Psoas muscle (tissue), 8 donors: ENCODE data around the gene CHP1. TPM values are rescaled to one million over a fixed set of nuclear protein-coding genes. Genes with fewer than 3 reads are reported as not detected.
"Not testable (repeated sequence)": the region's sequence is repeated elsewhere in the genome, so short reads cannot be mapped to it uniquely, and the experiment has no call there.

Experiments
- ATAC-seq, 4 donors: fragments of 200-7000 bp; cut with Tn5 transposase; one replicate each; pipeline ENCODE4 v1.9.1; 2020; ENCODE audit warnings: moderate library complexity in 3 of 4, mild to moderate bottlenecking in 2 of 4
- DNase-seq, 2 donors: peaks; one replicate each; pipeline ENCODE4 v3.0.0-alpha.2; 2020
- H3K27ac ChIP-seq: fragments of 200-600 bp; one replicate; pipeline ENCODE4 v1.8.0; 2022
- H3K27me3 ChIP-seq, 3 donors: fragments of 200-600 bp in 1 of 3; one replicate each; pipeline versions ENCODE4 v1.6.1 to v1.8.0; 2013 to 2022; ENCODE audit warnings: low read length in 2 of 3, mild to moderate bottlenecking in 2 of 3, moderate library complexity in 1 of 3; ENCODE audit not compliant: insufficient read depth in 3 of 3
- H3K36me3 ChIP-seq, 2 donors: fragments of 200-600 bp in 1 of 2; one replicate each; pipeline versions ENCODE4 v1.6.1 to v1.8.0; 2013 to 2022; ENCODE audit warnings: low read depth in 1 of 2, mild to moderate bottlenecking in 1 of 2, moderate library complexity in 1 of 2; ENCODE audit not compliant: insufficient read depth in 1 of 2
- H3K4me1 ChIP-seq: fragments of 200-600 bp; one replicate; pipeline ENCODE4 v1.8.0; 2022
- H3K4me3 ChIP-seq: fragments of 200-600 bp; one replicate; pipeline ENCODE4 v1.8.0; 2022; ENCODE audit warnings: mild to moderate bottlenecking
- H3K9me3 ChIP-seq: fragments of 200-600 bp; one replicate; pipeline ENCODE4 v1.8.0; 2022
- WGBS, 3 donors: extraction: QIAGEN DNeasy Blood & Tissue Kit; methylation state at CpG; one replicate each; pipeline versions ENCODE4 v1.1.6 to v1.1.7; 2013; 5-methylcytosine and 5-hydroxymethylcytosine counted together
- intact Hi-C, 2 donors: fragments of 100-400 bp; cut with DNase I; formaldehyde crosslinking; loops; one replicate each; pipeline versions ENCODE4 v1.11.0 to v1.14.2; 2022
- polyA plus RNA-seq, 3 donors: library from polyadenylated mRNA; stranded (reverse); fragments of 200-250 nt; gene quantifications; one replicate each; pipeline ENCODE4 v1.2.3, GENCODE V29; 2013
- total RNA-seq, 4 donors: library from RNA; stranded (reverse); fragmentation: NEBNext Ultra II Directional in 2 of 4; extraction: Animal tissue kit (Norgen Biotek cat#: 25700) in 2 of 4; gene quantifications; one replicate each; pipeline versions ENCODE4 v1.2.1 to v1.2.4, GENCODE V29; 2021 to 2023
- TF ChIP-seq, protein P1 (sequence below): fragments of 200-600 bp; IDR thresholded peaks from one replicate; pipeline ENCODE4 v1.8.0; 2022; ENCODE audit warnings: antibody characterized with exemption
- donor health status: healthy with polysubstance abuse.
- donor health status: DM: no; HTN: no; CAD: no; lungs with moderate emphysema.
- donor health status: Bipolar disorder and iron deficiency.
- donor health status: healthy.
- donor health status: DM: yes; HTN: yes; CAD: no.
- donor health status: DM: no; HTN: no; CAD: no.
- donor health status: DM: no; HTN: no; CAD: no.
- donor health status: DM: yes; HTN: yes; CAD: no.

CHP1 gene
- total and polyA plus RNA-seq, 7 donors = 53.6 to 194 (median 103) TPM

DNA sequence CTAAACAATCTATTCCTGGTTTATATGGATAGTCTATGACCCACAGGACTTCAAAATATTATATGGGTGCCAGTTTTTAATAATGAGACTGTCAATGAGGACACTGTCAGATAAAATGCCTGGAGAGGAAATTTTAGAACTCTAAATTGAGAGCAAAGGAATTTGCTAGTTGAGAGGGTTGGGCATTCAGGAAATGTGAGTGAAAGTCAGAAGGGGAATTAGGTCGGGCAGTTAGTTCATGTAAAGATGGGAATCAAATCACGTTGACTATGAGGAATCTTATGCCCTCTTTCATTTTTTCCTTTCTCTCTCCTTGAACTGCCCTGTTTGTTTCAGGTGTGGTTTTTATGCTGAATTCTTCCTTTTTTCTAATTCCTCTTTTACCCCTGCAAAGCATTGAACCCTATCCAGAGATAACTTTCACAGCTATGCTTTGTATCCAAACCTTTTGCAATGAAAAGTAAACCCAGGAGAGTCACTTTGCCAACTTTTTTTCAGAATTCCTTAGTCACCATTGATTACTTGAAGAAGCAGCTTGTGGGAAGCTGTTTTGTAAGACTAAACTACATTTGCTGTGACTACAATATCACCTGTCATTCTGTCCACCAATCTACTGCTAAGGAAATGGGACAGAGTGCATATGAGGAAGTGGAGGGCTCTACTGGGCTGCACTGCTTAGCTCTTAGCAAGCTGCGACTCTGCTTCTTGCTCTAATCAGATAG lies 27.8 kb downstream of the CHP1 start:
- TF ChIP-seq, protein P1, sequence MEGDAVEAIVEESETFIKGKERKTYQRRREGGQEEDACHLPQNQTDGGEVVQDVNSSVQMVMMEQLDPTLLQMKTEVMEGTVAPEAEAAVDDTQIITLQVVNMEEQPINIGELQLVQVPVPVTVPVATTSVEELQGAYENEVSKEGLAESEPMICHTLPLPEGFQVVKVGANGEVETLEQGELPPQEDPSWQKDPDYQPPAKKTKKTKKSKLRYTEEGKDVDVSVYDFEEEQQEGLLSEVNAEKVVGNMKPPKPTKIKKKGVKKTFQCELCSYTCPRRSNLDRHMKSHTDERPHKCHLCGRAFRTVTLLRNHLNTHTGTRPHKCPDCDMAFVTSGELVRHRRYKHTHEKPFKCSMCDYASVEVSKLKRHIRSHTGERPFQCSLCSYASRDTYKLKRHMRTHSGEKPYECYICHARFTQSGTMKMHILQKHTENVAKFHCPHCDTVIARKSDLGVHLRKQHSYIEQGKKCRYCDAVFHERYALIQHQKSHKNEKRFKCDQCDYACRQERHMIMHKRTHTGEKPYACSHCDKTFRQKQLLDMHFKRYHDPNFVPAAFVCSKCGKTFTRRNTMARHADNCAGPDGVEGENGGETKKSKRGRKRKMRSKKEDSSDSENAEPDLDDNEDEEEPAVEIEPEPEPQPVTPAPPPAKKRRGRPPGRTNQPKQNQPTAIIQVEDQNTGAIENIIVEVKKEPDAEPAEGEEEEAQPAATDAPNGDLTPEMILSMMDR = no peak
- WGBS, 3 donors = 32 to 42% (median 33%) methylated on average over 3 of the region's 3 CpGs
- Histone ChIP-seq H3K4me3 (peak overlapping the region; percentile 31), H3K4me1 (peaks cover 34% of the 10 kb centered on the region), H3K36me3 (peaks cover 0 to 68% of the 10 kb centered on the region in 2 donors), H3K27me3 (no peaks in the 10 kb centered on the region), H3K27ac (peak overlapping the region; percentile 70), H3K9me3 (no peaks in the 10 kb centered on the region)
- intact Hi-C loops = no loop called here
- ATAC-seq = peak; percentile 86 to 95 (median 89)
- no peak for DNase-seq

DNA sequence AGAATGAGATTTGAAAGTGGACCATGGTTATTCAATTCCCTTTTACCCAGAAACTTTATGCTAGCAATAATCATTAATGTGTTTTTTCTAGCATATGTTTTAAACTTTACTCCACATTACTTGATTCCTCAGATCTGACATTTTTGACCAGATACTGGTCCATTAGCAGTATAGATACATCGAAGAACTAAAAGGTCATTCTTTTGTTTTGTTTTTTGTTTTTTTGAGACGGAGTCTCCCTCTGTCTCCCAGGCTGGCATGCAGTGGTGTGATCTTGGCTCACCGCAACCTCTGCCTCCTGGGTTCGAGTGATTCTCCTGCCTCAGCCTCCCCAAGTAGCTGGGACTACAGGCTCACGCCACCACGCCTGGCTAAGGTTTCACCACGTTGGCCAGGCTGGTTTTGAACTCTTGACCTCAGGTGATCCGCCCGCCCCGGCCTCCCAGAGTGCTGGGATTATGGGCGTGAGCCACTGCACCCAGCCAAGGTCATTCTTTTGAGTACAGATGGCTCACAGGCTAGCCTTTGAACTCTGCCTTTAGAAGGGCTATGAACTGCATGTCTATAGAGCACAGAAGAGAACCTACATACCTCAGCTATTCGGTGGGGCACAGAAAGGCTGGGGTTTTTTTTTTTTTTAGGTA lies 28.6 kb downstream of the CHP1 start:
- H3K27ac ChIP-seq = peak overlapping the region; percentile 70
- H3K4me3 ChIP-seq = peak overlapping the region; percentile 31
- DNase-seq (no peak), ATAC-seq (peak; percentile 9 to 38 (median 16))
- H3K36me3 ChIP-seq = peaks cover 0 to 69% of the 10 kb centered on the region in 2 donors
- H3K9me3 ChIP-seq = no peaks in the 10 kb centered on the region
- TF ChIP-seq, protein P1 = no peak
- no peaks in the 10 kb centered on the region for H3K27me3 ChIP-seq
- H3K4me1 ChIP-seq = peaks cover 39% of the 10 kb centered on the region
- intact Hi-C loops = no loop called here
- 71 to 86% (median 74%) methylated on average over 12 of the region's 12 CpGs for WGBS, 3 donors

DNA sequence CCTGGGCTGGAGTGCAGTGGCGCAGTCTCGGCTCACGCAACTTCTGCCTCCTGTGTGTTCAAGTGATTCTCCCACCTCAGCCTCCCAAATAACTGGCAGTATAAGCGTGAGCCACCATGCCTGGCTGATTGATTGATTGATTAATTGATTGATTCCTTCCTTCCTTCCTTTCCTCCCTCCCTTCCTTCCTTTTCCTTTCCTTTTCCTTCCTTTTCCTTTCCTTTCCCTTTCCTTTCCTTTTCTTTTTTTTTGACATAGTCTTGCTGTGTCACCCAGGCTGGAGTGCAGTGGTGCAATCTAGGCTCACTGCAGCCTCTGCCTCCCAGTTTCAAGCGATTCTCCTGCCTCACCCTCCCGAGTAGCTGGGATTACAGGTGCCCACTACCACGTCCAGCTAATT lies 29.9 kb downstream of the CHP1 start:
- ATAC-seq, H3K4me3 ChIP-seq, H3K9me3 ChIP-seq, intact Hi-C loops, DNase-seq, H3K27ac ChIP-seq, H3K27me3 ChIP-seq: not testable (repeated sequence)
- 91 to 98% (median 96%) methylated on average over 7 of the region's 7 CpGs for WGBS, 3 donors
- Histone ChIP-seq H3K36me3 (peaks cover 0 to 70% of the 10 kb centered on the region in 2 donors), H3K4me1 (peaks cover 39% of the 10 kb centered on the region)

DNA sequence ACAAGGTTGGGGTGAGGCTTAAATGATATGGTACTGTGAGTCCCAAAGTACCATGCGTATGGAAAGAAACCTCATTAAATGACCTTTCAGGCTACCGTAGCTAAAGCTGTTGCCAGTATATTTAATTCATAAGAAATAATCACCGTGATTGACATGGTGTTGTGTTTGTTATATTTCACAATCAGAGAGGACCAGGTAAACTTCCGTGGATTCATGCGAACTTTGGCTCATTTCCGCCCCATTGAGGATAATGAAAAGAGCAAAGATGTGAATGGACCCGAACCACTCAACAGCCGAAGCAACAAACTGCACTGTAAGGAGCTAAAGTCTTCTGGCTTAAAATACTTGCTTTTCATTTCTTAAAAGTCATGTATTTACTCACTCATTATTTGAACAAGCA lies 31.5 kb downstream of the CHP1 start:
- WGBS, 3 donors = 95 to 96% (median 96%) methylated on average over 8 of the region's 8 CpGs
- H3K36me3 ChIP-seq = peaks cover 0 to 71% of the 10 kb centered on the region in 2 donors

DNA sequence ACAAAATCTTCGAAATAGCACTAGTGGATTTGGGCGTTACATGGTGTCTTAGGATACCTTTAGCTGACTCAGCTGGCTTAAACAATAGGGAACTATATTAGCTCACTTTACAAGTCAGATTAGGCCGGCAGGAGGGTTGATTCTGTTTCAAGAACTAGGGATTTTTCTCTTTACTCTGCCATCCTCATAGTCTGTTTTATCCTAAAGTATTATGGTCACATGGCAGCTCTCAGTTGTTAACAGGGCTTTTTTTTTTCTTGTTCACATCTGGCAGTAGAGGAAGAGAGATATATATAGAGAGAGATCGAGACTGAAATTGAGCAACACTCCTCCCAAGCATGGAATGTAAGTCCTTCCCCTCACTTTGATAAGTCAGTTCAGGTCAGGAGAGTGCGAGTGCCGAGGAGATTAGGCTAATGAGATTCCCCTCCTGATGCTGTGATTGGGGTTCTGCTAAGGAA lies 32.9 kb downstream of the CHP1 start:
- Histone ChIP-seq H3K4me1 (peaks cover 28% of the 10 kb centered on the region), H3K27ac (no peak overlapping the region), H3K36me3 (peaks cover 0 to 74% of the 10 kb centered on the region in 2 donors), H3K4me3 (no peak overlapping the region), H3K27me3 (no peaks in the 10 kb centered on the region), H3K9me3 (no peaks in the 10 kb centered on the region)
- no peak for DNase-seq
- TF ChIP-seq, protein P1 = no peak
- 38 to 39% (median 38%) methylated on average over 6 of the region's 6 CpGs for WGBS, 3 donors
- peak; percentile 49 to 87 (median 72) for ATAC-seq
- intact Hi-C loops = no loop called here

More for the DNA sequence above, 31.5 kb downstream of the CHP1 start:
- H3K27ac ChIP-seq = no peak overlapping the region
- ATAC-seq (no peak), DNase-seq (no peak)
- TF ChIP-seq, protein P1 = no peak
- no peaks in the 10 kb centered on the region for H3K27me3 ChIP-seq
- no peaks in the 10 kb centered on the region for H3K9me3 ChIP-seq
- no peak overlapping the region for H3K4me3 ChIP-seq
- H3K4me1 ChIP-seq = peaks cover 39% of the 10 kb centered on the region
- intact Hi-C loops = no loop called here
